NCI-H526 (cell line): ENCODE results near the gene TRIM15.

ENCODE experiments used
- DNase-seq, 2 experiments: peaks; one replicate each; lab custom pipeline; 2025; lab: John Stamatoyannopoulos, UW

The TRIM15 gene

GRCh38 chr6:30145818-30146217, 17.5 kb upstream of the TRIM15 start:
- no peak for DNase-seq

GRCh38 chr6:30147096-30147495, 16.2 kb upstream of the TRIM15 start:
- DNase-seq, result no peak

DNA sequence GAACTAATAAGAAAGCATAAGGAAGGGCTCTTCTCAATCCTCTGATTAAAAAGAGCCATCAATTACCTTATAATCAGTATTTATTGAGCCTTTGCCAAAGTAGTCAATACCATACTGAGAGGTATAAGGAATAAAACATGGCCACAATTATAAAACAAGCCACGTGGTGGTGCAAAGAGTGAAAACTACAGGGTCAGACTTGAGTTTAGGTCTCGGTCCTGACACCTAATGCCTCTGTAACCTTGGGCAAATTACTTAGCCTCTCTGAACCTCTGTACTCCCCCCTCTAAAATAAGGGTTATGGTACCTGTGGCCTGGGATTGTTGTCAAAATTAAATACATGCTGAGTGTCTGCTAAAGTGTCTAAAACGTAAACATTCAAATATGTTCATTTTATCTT, 14.1 kb upstream of the TRIM15 start:
- DNase-seq, result no peak

DNA sequence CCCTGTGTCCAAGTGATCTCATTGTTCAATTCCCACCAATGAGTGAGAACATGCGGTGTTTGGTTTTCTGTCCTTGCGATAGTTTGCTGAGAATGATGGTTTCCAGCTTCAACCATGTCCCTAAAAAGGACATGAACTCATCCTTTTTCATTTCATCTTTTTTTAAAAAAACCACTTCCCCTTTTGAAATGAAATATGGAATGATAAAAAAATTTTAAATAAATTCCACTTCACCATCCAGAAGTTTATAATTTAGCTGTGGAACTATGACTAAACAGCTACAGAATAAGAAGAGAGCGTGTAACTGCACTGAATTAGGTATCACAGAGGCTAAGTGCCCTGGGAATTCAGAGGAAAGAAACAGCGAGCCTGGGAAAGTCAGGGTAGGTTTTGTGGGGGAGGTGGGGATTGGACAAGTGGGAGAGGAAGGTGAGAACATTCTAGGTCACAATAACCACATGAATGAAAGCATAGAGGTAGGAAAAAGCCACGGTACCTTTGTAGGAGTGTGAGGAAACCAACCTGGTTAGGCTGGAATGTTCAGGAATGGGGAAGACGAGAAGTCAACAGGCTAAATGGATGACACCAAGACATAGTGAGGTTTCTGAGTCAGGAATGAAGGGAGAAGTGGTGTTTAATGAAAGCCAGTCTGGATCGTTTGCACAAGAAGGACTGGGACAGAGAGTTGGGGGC, 13.3 kb upstream of the TRIM15 start:
- no peak for DNase-seq

DNA sequence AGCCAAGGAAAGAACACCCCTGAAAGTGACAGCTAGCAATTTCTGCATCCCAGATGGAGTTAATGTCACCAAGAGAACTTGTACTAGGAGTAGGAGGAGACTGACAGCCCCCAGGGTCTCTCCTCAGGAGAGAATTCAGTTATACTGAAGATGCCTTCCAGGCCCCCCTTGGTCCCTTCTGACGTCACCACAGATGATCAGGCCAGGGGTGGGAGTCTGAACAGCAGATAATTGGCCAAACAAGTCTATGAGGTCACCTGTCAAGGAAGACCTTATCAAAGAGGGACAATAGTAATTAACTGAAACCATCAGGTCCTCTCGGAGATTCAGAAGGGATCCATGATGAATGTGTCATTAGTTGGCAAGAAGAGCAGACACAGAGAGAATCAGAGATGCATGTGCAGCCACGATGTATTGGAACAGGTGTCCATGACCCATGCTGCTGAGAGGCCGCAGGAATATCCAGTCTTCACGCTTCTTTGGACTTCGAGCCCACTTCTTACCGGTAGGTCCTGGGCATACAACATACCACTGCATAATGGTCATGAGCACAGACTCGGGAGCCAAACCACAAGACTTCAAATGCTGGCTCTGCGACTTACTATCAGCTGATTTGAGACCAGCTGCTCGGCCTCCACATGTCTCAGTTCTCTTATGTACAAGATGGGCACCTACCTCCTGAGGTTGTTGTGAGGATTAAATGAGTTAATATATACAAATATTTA, 12.5 kb upstream of the TRIM15 start:
- DNase-seq, result no peak

- DNase-seq, result no peak
Observed at GRCh38 chr6:30151580-30151979, 11.8 kb upstream of the TRIM15 start.

DNA sequence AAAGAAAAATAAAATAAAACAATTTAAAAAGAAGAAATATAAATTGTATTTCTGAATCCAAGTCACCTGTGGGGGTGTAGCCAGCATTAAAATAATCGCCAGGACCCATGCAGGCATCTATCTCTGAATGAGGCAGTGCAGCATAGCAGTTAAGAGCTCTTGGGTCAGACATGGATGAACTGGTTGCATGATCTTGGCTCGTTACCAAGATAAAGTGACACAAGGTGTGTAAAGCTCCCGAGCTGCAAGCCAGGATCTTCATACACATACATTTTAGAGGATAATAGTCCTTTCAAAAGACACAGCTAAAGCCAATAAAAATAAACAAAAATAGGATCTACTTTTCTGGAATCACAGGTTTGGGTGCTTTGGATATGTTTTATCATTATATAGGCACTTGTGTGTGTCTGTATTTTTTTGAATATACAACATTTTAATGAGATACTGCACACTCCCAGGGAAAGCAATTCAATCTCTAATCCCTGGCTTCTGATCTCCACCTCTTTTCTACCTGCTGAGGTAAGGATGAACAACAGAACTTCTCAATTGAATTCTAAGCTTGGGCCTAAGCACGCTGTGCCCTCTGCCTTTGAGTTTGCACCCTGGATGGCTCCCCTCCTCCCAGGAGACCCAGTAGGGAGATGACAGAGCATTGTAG, 11.2 kb upstream of the TRIM15 start:
- DNase-seq, result no peak

- no peak for DNase-seq
Observed at GRCh38 chr6:30152910-30153610, 10.3 kb upstream of the TRIM15 start.

- DNase-seq, result no peak
Observed at GRCh38 chr6:30154061-30154460, 9.3 kb upstream of the TRIM15 start.

DNA sequence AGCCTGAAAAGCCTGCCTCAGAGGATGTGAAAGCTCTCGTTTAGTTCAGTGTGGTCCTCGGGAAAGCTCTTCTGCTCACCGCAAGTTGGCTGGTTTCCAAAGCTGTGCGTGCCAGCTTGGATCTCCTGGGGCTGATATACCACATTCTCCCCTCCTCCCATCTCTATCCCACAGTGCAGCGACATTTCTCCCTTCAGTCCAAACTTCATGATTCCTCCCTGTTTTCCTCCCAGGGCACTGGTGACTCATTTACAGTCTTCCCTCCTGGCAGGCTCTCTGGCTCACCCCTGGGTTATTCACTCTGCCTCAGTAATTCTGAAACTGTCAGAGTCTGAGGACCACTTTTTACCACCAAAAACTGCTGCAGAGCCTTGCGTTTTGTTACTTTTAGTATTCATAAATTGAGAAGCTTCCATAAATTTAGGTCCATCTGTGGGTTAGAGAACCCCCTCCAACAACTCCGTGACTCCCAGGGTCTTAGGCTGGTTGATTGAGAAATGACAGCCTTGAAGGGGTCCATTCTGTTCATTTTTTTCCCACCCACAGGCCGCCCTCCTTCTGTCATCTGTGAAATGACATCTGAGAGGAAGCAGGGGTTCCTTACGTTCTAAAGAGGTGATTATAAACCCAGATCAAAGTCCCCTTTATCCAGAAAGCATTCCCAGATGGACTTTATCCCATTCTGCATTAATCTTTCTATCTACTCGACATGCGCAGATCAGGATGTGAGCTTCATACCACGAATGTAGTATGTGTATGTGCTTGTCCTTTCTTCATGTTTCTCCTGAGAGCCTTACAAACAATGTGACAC, 8.4 kb upstream of the TRIM15 start:
- DNase-seq, result peak in 1 of 2 experiments; percentile 24

DNA sequence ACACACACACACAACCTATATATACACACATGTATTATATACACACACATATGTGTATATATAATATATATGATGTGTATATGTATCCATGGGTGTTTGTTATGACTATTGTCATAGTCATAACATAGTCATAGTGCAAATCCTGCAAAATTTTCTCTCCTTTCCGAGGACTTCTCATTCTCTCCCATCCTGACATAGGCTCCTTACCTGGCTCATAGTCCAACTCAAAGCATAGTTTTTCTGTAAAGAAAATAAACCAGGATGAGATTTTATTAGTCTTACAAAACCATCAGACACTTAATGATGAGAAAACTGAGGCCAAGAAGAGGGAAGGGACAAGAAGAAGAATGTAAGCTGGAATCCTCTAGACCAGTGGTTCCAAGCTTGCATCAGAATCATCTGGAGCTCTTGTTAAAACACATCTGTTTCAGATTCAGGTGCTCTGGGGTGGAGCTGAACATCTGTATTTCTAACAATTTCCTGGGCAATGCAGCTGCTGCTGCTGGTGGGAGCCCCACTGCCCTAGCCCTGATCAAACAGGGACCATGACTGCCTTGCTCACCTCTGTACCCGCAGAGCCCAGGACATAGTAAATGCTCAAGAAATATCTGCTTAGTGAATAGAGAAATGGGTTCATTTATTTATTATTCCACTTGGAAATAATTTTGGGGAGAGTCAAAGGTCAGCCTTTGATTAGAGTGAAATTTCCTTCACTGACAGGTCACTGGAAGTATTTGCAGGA, 7.7 kb upstream of the TRIM15 start:
- DNase-seq, result no peak

DNA sequence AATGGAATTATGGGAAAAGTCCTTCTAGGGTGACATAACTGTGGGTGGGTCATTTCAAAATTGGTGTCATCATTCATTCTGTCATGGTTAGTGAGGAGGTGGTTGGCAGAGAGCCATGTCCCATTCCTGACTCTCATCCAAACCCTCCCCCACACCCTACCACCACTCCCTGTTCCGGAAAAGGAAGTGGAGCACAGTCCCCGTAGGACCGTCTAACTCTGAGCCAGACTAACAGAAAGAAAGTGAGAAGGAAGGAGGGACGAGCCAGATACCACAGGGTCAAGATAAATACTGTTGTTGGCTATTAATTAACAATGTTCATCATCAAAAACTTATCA, 7.1 kb upstream of the TRIM15 start:
- no peak for DNase-seq

GRCh38 chr6:30156774-30157173, 6.6 kb upstream of the TRIM15 start:
- no peak for DNase-seq

DNA sequence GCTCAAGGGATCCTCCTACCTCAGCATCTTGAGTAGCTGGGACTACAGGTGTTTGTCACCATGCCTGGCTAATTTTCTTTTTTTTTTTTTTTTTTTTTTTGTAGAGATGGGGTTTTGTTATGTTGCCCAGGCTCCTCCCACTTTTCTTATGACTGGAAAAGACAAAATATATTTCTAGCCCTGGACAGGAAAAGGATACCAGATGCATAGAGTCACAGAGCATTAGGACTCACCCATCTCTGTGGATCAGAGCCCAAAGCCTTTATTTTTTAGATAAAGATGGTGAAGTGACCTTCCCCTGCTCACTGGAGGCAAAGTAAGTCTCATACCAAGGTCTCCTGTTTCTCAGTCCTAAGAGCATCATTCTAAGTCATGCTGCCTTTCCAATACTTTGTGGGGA, 5.8 kb upstream of the TRIM15 start:
- DNase-seq, result no peak

DNA sequence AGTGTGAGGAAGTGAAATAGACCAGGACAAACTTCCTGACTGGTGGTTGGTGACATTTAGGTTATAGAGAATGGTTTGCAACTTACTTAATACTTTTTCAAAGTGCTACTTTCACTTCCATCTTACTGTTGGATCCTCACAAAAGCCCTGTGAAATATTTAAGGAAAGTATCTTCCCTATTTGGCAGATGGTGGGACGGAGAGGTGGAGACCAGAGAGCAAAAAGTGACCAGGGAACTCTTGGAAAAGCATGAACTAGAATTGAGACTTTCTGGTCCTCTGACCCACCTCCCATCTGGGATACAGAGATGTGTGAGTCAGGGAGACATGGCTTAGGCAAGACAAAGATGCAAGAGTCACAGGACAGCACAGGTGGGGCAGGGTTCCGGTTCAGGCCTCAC, 5.3 kb upstream of the TRIM15 start:
- no peak for DNase-seq

- no peak for DNase-seq
Observed at GRCh38 chr6:30158475-30159040, 4.8 kb upstream of the TRIM15 start.

DNA sequence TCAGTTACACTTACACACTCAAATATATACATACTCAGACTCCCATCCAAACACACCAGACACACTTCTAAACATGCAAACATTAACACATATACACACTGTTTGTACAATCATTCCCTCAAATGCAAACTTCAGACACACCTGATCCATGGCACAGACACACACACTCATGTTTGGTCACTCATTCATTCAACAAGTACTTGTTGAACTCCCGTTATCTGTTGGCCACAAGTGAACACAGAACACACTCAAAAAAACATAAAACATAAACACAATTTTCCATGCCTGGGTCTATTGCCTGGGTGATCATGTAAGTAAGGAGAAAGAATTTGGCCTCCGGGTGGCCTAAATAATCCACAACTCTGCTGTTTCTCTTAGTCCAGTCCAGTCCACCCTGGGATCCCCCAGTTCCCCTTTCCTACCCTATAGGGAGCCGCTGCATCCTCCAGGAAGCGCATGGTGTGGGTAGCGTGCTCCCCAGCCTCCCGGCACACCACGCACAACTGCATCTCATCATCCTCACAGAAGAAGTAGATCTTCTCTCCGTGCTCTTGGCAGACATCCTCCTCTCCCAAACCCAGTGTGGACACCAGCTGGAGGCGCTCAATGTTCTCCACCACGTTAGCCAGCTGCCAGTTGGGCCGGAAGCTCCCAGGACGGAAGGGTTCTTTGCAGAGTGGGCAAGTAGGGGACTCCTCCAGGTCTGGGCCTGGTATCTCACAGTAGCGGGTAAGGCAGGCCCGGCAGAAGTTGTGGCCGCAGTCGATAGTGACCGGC, 3.1 kb upstream of the TRIM15 start:
- no peak for DNase-seq

DNA sequence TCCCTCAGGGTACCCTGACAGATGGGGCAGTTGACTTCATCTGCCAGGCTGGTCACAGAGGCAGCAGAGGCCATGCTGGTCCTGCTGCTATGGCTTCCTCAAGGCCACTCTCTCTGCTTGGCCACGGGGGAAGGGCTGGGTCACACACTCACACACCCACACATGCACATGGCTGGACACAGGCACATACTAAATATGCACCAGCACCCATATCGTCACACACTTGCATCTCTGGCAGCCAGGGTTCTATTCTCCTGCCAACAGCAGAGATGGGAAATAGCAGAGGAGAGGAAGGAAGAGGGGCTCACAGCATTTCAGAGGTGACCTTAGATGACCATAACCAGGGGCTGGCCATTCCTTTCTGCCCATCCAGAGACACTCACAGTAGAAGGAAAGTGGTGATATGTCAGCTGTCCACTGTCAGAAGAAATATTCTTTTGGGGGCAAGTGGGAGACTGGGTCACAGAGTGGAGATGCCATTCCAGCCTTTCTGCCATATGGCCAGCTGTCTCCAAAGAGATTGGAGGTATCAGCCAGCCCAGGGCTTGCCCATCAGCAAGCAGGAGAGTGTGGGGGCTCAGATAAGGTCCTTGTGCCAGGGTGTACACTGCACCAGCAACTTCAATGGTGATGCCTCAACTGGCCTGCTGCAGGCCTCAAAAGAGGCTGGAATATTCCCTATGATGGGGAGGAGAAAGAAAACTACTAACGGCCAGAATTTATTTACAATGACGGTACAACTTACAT, 2.4 kb upstream of the TRIM15 start, which contains the start of gene TRIM10:
Gene TRIM10 (minus strand): TSS at position 427 of the 747 bp plus-strand sequence. CDS start 353 bp downstream, at position 74.
- no peak for DNase-seq
